ENCODE data around the gene PPARD.

DNA sequence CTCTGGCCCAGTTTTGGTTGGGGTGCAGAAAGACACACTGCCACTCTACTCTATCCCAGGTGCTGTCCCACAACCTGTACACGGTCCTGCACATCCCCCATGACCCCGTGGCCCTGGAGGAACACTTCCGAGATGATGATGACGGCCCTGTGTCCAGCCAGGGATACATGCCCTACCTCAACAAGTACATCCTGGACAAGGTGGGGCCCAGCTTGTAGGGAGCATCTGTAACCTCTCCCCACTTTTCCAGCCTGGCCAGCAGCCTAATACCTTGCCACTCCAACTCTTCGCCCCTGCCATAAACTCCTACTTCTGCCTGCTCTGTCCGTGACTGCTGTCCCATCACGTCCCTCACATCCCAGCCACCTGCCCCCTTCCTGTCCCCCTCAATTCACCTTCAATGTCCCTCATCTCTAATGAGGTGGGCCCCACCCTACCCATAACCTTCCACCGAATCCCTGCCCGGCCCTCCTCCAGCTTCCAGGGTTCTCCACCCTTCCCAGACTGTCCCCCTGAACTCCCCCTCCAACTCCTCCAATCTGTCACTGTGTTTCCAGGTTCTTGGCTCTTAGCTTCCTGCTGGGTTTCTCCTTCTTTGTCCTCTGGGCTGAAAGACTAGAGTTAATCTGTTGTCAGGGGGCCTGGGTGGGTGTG is 32.6 kb upstream of the PPARD start:
- TF ChIP-seq CTCF (IDR thresholded peaks at IDR 0.05 in 2 of 3, conservative IDR thresholded peaks at IDR 0.05 in 1 of 3; ENCODE audit: borderline replicate concordance in 1 of 3, insufficient read depth in 1 of 3, low read depth in 2 of 3, low read length in 2 of 3), result no peak
- no peak for TF ChIP-seq POLR2AphosphoS5 (IDR thresholded peaks at IDR 0.05; ENCODE audit: low read depth, low read length)
- TF ChIP-seq POLR2A (IDR thresholded peaks at IDR 0.05; ENCODE audit: borderline replicate concordance, extremely low read depth, insufficient read depth, insufficient read length), result no peak
- no peak for TF ChIP-seq SIN3A (IDR thresholded peaks at IDR 0.05; ENCODE audit: low read depth)
- no peak for TF ChIP-seq EGR1 (IDR thresholded peaks at IDR 0.05; ENCODE audit: low read depth)
